ENCODE results near the gene MUC12. TPM values are rescaled to one million over a fixed set of nuclear protein-coding genes. Genes with fewer than 3 reads are reported as not detected.
"Not testable (repeated sequence)": the region's sequence is repeated elsewhere in the genome, so short reads cannot be mapped to it uniquely, and the experiment has no call there.

MUC12 gene
- total and polyA plus RNA-seq, 7 donors, result 0.02 to 0.13 (median 0.09) TPM; not detected in 4

- no peak overlapping the region for H3K4me3 ChIP-seq
- H3K27me3 ChIP-seq (ENCODE audit: insufficient read depth in 3 of 3, low read length in 2 of 3), result peaks cover 0 to 15% (median 4%) of the 10 kb centered on the region in 3 donors
- intact Hi-C loops (cut with DNase I), result no loop called here
- DNase-seq, result no peak
- no peak for ATAC-seq
- H3K9me3 ChIP-seq, result no peaks in the 10 kb centered on the region
- H3K36me3 ChIP-seq (ENCODE audit: insufficient read depth in 1 of 2, low read depth in 1 of 2), result no peaks in the 10 kb centered on the region
- WGBS, 3 donors, result 54 to 79% (median 62%) methylated on average over 2 of the region's 2 CpGs
- TF ChIP-seq CTCF (IDR thresholded peaks at IDR 0.05), result no peak
- no peak overlapping the region for H3K27ac ChIP-seq
- no peaks in the 10 kb centered on the region for H3K4me1 ChIP-seq
Measured at GRCh38 chr7:101023839-101024238, 54.5 kb downstream of the MUC12 start.

- Histone ChIP-seq H3K9me3 (no peaks in the 10 kb centered on the region), H3K27me3 (ENCODE audit: insufficient read depth in 3 of 3, low read length in 2 of 3) (peaks cover 0 to 6% (median 0%) of the 10 kb centered on the region in 3 donors), H3K4me1 (no peaks in the 10 kb centered on the region), H3K4me3 (no peak overlapping the region), H3K27ac (no peak overlapping the region), H3K36me3 (ENCODE audit: insufficient read depth in 1 of 2, low read depth in 1 of 2) (no peaks in the 10 kb centered on the region)
- DNase-seq (no peak), ATAC-seq (no peak)
- intact Hi-C loops (cut with DNase I), result no loop called here
- WGBS, 3 donors, result 8 to 13% (median 11%) methylated on average over 7 of the region's 7 CpGs
- TF ChIP-seq CTCF (IDR thresholded peaks at IDR 0.05), result no peak
Measured at GRCh38 chr7:101031082-101031481, 61.7 kb downstream of the MUC12 start.

GRCh38 chr7:101035941-101036340, 66.6 kb downstream of the MUC12 start:
- intact Hi-C loops (cut with DNase I), result no loop called here
- Histone ChIP-seq H3K4me1 (no peaks in the 10 kb centered on the region), H3K36me3 (ENCODE audit: insufficient read depth in 1 of 2, low read depth in 1 of 2) (no peaks in the 10 kb centered on the region), H3K9me3 (no peaks in the 10 kb centered on the region), H3K4me3 (no peak overlapping the region), H3K27ac (no peak overlapping the region), H3K27me3 (ENCODE audit: insufficient read depth in 3 of 3, low read length in 2 of 3) (peaks cover 0 to 8% (median 6%) of the 10 kb centered on the region in 3 donors)
- ATAC-seq (no peak), DNase-seq (no peak)
- no peak for TF ChIP-seq CTCF (IDR thresholded peaks at IDR 0.05)
- WGBS, 3 donors, result 67 to 78% (median 70%) methylated on average over 4 of the region's 4 CpGs

GRCh38 chr7:101041283-101041682, 71.9 kb downstream of the MUC12 start:
- H3K27me3 ChIP-seq (ENCODE audit: insufficient read depth in 3 of 3, low read length in 2 of 3), result peaks cover 0 to 41% (median 0%) of the 10 kb centered on the region in 3 donors
- H3K4me1 ChIP-seq; H3K9me3 ChIP-seq; H3K27ac ChIP-seq; H3K4me3 ChIP-seq; ATAC-seq; intact Hi-C loops (cut with DNase I); DNase-seq; H3K36me3 ChIP-seq (ENCODE audit: insufficient read depth in 1 of 2, low read depth in 1 of 2): not testable (repeated sequence)
- 80 to 85% (median 83%) methylated on average over 6 of the region's 6 CpGs for WGBS, 3 donors

- 15 to 21% (median 16%) methylated on average over 9 of the region's 9 CpGs for WGBS, 3 donors
- Histone ChIP-seq H3K4me1 (no peaks in the 10 kb centered on the region), H3K27ac (no peak overlapping the region), H3K4me3 (no peak overlapping the region), H3K27me3 (ENCODE audit: insufficient read depth in 3 of 3, low read length in 2 of 3) (peaks cover 0 to 32% (median 2%) of the 10 kb centered on the region in 3 donors), H3K9me3 (no peaks in the 10 kb centered on the region), H3K36me3 (ENCODE audit: insufficient read depth in 1 of 2, low read depth in 1 of 2) (no peaks in the 10 kb centered on the region)
- ATAC-seq (peak; percentile 74 to 83 (median 76)), DNase-seq (peak; percentile 52 to 75)
- intact Hi-C loops (cut with DNase I), result loop anchor here in 1 of 2 donors (2.0 to 5.0 kb wide), 3 partner anchors 91 to 354 kb away; partner anchors contain the start of gene MUC12
- TF ChIP-seq CTCF (IDR thresholded peaks at IDR 0.05), result no peak
Measured at GRCh38 chr7:101058355-101058754, 89.0 kb downstream of the MUC12 start.
